Nephron progenitor cell (in vitro differentiated cells): ENCODE results near the gene EIF2B5.
"Not testable (repeated sequence)": the region's sequence is repeated elsewhere in the genome, so short reads cannot be mapped to it uniquely, and the experiment has no call there.

Experiments
- DNase-seq: peaks from one replicate; pipeline ENCODE4 v3.0.0; 2021
- H3K27ac Mint-ChIP-seq: 2 replicates; pipeline ENCODE4 v1.8.0; 2021; ENCODE audit warnings: mild to moderate bottlenecking, moderate library complexity, mixed read lengths
- H3K27me3 Mint-ChIP-seq: 2 replicates; pipeline ENCODE4 v1.8.0; 2021; ENCODE audit warnings: mild to moderate bottlenecking, low read depth, mixed read lengths; ENCODE audit not compliant: poor library complexity
- H3K36me3 Mint-ChIP-seq: 2 replicates; pipeline ENCODE4 v1.8.0; 2021; ENCODE audit warnings: low read depth, mixed read lengths
- H3K4me1 Mint-ChIP-seq: 2 replicates; pipeline ENCODE4 v1.8.0; 2021; ENCODE audit warnings: mixed read lengths
- H3K4me3 Mint-ChIP-seq: 2 replicates; pipeline ENCODE4 v1.8.0; 2021; ENCODE audit warnings: mild to moderate bottlenecking, moderate library complexity, mixed read lengths
- H3K9me3 Mint-ChIP-seq: 2 replicates; pipeline ENCODE4 v1.8.0; 2021; ENCODE audit warnings: mild to moderate bottlenecking, moderate library complexity, mixed read lengths
- TF ChIP-seq, protein P1 (sequence below): fragments of 200-600 bp; sonication (generic); IDR thresholded peaks from 2 replicates; pipeline ENCODE4 v1.5.0; 2021; ENCODE audit warnings: antibody characterized with exemption

The EIF2B5 gene

DNA sequence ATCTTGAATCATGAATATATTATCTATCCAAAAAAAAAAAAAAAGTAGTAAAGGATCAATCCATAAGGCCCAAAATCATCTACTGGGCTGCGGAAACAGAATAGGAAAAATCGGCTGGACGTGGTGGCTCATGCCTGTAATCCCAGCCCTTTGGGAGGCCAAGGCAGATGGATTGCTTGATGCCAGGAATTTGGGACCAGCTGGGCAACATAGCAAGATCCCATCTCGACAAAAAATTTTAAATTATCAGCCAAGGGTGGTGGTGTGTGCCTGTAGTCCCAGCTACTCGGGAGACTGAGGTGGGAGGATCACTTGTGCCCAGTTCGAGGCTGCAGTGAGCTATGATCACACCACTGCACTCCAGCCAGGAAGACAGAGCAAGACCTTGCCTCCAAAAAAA, 14.0 kb downstream of the EIF2B5 start:
- Mint-ChIP-seq H3K27ac (no peak overlapping the region), H3K36me3 (no peaks in the 10 kb centered on the region), H3K9me3 (no peaks in the 10 kb centered on the region), H3K27me3 (no peaks in the 10 kb centered on the region), H3K4me1 (peaks cover 17% of the 10 kb centered on the region), H3K4me3 (no peak overlapping the region)
- DNase-seq, result no peak
- TF ChIP-seq, protein P1, sequence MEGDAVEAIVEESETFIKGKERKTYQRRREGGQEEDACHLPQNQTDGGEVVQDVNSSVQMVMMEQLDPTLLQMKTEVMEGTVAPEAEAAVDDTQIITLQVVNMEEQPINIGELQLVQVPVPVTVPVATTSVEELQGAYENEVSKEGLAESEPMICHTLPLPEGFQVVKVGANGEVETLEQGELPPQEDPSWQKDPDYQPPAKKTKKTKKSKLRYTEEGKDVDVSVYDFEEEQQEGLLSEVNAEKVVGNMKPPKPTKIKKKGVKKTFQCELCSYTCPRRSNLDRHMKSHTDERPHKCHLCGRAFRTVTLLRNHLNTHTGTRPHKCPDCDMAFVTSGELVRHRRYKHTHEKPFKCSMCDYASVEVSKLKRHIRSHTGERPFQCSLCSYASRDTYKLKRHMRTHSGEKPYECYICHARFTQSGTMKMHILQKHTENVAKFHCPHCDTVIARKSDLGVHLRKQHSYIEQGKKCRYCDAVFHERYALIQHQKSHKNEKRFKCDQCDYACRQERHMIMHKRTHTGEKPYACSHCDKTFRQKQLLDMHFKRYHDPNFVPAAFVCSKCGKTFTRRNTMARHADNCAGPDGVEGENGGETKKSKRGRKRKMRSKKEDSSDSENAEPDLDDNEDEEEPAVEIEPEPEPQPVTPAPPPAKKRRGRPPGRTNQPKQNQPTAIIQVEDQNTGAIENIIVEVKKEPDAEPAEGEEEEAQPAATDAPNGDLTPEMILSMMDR, result no peak

DNA sequence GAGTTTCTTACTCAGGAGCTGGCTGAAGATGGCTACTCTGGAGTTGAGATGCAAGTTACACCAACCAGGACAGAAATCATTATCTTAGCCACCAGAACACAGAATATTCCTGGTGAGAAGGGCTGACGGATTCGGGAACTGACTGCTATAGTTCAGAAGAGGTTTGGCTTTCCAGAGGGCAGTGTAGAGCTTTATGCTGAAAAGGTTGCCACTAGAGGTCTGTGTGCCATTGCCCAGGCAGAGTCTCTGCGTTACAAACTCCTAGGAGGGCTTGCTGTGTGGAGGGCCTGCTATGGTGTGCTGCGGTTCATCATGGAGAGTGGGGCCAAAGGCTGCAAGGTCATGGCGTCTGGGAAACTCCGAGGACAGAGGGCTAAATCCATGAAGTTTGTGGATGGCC, 14.6 kb downstream of the EIF2B5 start:
- H3K27me3 Mint-ChIP-seq, DNase-seq, H3K27ac Mint-ChIP-seq, H3K4me3 Mint-ChIP-seq, H3K9me3 Mint-ChIP-seq, H3K36me3 Mint-ChIP-seq: not testable (repeated sequence)
- H3K4me1 Mint-ChIP-seq, result peaks cover 23% of the 10 kb centered on the region

DNA sequence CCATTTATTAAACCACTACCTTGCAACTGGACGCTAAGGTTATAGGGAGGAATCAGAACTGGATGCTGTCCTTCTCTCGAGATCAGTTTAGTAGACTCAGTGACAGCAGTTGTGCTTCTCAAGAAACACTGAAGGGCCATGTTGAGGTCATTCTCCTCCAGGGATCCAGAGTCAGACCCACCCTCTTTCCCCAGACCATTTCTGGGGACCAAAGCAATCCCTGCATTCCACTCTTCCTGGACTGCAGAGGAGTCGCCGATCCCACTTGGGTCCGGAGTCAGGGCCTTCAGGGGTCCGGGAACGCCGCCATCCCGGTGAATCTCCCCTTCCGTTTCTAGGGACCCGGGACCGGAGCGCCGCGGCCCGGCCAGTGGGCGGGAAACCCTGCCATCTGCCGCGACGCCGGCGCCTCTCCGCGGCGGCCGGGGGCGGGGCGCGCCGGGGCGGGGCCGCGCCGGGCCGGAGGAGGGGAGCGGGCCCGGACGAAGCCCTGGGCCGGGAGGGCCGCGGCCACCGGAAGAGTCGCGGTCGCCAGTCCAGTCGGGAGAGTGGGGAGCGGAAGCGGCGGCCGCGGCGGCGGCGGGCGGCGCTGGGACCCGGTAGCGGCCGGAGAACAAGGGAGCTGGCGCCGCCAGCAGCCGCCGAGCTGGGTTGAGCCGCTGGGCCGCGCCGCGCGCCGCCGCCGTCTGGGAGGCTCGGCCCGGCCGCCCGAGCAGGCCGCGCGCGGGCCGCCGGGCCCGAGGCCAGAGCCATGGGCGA, 19.9 kb downstream of the EIF2B5 start, which contains the start of gene DVL3:
Gene DVL3, plus strand, starts transcription at position 493 of the 759 bp plus-strand sequence. Its CDS starts 259 bp downstream, at position 752.
- peaks cover 5% of the 10 kb centered on the region for H3K36me3 Mint-ChIP-seq
- DNase-seq, result peak; percentile 77

DNA sequence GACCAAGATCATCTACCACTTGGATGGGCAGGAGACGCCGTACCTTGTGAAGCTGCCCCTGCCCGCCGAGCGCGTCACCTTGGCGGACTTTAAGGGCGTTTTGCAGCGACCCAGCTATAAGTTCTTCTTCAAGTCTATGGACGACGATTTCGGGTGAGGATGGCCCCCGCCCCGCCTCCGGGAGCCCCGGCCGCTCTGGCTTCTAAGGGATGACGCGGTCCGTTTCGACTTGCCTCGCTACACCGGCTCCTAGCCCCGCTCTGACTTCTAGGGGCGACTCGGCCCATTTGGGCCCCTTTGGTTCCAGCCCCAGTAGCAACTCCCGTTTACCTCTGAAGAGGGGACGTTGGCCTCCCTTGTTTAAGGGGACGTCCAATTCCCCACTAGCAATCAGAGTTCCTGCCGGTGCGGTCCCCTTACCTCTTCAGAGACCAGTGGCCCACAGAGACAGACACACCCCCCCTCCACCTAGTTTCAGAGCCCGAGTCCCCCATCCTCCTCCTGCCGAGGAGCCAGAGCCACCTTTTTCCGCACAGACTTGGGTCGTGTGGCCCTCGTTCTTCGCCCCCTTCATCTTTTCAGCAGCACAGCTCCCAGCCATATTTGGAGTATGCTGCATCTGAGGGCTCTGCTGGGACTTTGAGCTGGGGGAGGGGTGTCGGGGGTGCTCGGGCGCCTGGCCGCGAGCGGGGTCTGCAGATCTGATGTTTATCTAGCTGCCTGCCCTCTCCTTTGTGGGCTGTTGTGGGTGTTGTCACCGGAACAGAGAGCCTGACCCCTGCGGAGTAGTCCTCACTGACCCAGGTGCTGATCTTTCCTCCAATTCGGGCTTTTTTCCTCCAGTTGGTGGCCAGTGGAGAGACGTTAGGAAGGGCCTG, 20.7 kb downstream of the EIF2B5 start:
- Mint-ChIP-seq H3K4me3 (peak overlapping the region; percentile 99), H3K36me3 (peaks cover 5% of the 10 kb centered on the region), H3K27ac (peak overlapping the region; percentile 99), H3K4me1 (peaks cover 55% of the 10 kb centered on the region), H3K9me3 (no peaks in the 10 kb centered on the region), H3K27me3 (peaks cover 3% of the 10 kb centered on the region)
- peak; percentile 30 for DNase-seq
- TF ChIP-seq, protein P1, result no peak

More for the DNA sequence above, 19.9 kb downstream of the EIF2B5 start, which contains the start of gene DVL3:
- Mint-ChIP-seq H3K27ac (peak within 1 kb of the TSS; percentile 99), H3K9me3 (no peaks in the 10 kb centered on the region), H3K4me1 (peaks cover 46% of the 10 kb centered on the region), H3K27me3 (peaks cover 3% of the 10 kb centered on the region), H3K4me3 (peak within 1 kb of the TSS; percentile 99)
- TF ChIP-seq, protein P1, result no peak

DNA sequence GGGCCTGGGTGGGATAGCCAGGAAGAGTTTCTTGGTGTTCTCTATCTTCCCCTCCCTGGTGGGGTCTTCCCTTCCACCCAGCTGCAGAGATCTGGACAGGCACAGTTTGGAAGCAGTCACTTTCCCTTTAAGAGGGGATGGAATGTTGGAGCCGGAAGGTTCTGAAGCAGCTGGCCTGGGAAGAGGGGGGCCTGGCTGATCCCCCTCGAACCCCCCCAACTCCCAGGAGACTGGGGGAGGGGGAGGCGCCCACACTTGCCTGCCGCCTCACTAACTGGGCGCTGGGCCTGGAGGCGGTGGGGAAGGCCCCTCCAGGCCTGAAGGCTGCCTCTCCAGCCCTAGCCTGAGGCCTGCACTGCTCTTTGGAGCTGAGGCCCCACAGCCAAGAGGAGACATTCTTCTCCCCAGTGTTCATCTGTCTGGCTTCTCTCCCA, 21.4 kb downstream of the EIF2B5 start:
- Mint-ChIP-seq H3K27me3 (peaks cover 3% of the 10 kb centered on the region), H3K4me1 (peaks cover 61% of the 10 kb centered on the region), H3K4me3 (peak overlapping the region; percentile 99), H3K36me3 (peaks cover 8% of the 10 kb centered on the region), H3K9me3 (no peaks in the 10 kb centered on the region), H3K27ac (peak overlapping the region; percentile 99)
- TF ChIP-seq, protein P1, result no peak
- DNase-seq, result peak; percentile 67

DNA sequence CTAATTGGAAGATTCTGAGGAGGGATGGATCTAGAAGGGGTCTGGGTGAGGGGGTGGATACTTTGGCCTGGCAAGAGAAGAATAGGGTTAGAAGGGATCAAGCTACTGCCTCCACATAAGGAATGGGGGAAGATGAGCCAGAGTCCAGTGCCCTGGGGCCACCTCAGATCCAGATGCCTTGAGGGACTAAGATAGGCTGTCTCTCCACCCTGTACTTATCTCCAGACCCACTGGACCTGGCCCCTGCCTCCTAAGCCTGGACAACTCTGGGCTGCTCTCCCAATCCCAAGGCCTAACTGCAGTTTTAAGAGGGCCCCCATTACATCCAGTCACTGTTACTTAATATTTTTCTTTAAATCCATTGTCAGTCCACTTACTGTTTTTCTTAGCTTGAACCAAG, 22.0 kb downstream of the EIF2B5 start:
- DNase-seq, result no peak
- H3K9me3 Mint-ChIP-seq, result no peaks in the 10 kb centered on the region
- peaks cover 10% of the 10 kb centered on the region for H3K36me3 Mint-ChIP-seq
- H3K27ac Mint-ChIP-seq, result peak overlapping the region; percentile 98
- peaks cover 62% of the 10 kb centered on the region for H3K4me1 Mint-ChIP-seq
- TF ChIP-seq, protein P1, result no peak
- peaks cover 3% of the 10 kb centered on the region for H3K27me3 Mint-ChIP-seq
- H3K4me3 Mint-ChIP-seq, result peak overlapping the region; percentile 99
